Small intestine (tissue), 16 donors: ENCODE measurements around the gene TAX1BP1. TPM values are rescaled to one million over a fixed set of nuclear protein-coding genes. Genes with fewer than 3 reads are reported as not detected.

Experiments used
- DNase-seq, 2 donors: peaks; one replicate each; pipeline versions ENCODE4 v3.0.0 to v3.0.0-alpha.2; 2013
- FAIRE-seq: peaks from 2 replicates; lab custom pipeline; 2012; peaks lifted over from hg19 to GRCh38; lab: Jason Lieb, UNC
- H3K27ac ChIP-seq, 3 donors: one replicate each; pipeline ENCODE4 v1.5.1; 2013; ENCODE audit warnings: low read length in 2 of 3, mild to moderate bottlenecking in 2 of 3, control low read depth in 1 of 3, inconsistent platforms in 1 of 3, low read depth in 1 of 3, moderate library complexity in 1 of 3
- H3K27me3 ChIP-seq, 3 donors: one replicate each; pipeline ENCODE4 v1.6.1; 2013; ENCODE audit warnings: low read length in 3 of 3, inconsistent platforms in 1 of 3; ENCODE audit not compliant: control insufficient read depth in 3 of 3, insufficient read depth in 3 of 3
- H3K36me3 ChIP-seq, 3 donors: one replicate each; pipeline ENCODE4 v1.6.1; 2013; ENCODE audit warnings: low read length in 3 of 3, inconsistent platforms in 1 of 3, low read depth in 1 of 3, mild to moderate bottlenecking in 1 of 3, moderate library complexity in 1 of 3; ENCODE audit not compliant: control insufficient read depth in 3 of 3, insufficient read depth in 2 of 3
- H3K4me1 ChIP-seq, 3 donors: one replicate each; pipeline ENCODE4 v1.6.1; 2013; ENCODE audit warnings: low read length in 2 of 3, inconsistent platforms in 1 of 3, low read depth in 1 of 3, mild to moderate bottlenecking in 1 of 3, moderate library complexity in 1 of 3; ENCODE audit not compliant: control insufficient read depth in 3 of 3, insufficient read depth in 2 of 3
- H3K4me3 ChIP-seq, 3 donors: one replicate each; pipeline ENCODE4 v1.5.1; 2013; ENCODE audit warnings: low read length in 3 of 3, control low read depth in 1 of 3, inconsistent platforms in 1 of 3, low read depth in 1 of 3, mild to moderate bottlenecking in 1 of 3, moderate library complexity in 1 of 3
- H3K9me3 ChIP-seq, 2 donors: one replicate each; pipeline ENCODE4 v1.6.1; 2013; ENCODE audit warnings: low read depth in 1 of 2, low read length in 1 of 2; ENCODE audit not compliant: control insufficient read depth in 2 of 2, insufficient read depth in 1 of 2
- WGBS, 3 donors: extraction: QIAGEN DNeasy Blood & Tissue Kit; methylation state at CpG; one replicate each; pipeline ENCODE4 v1.1.7; 2013; 5-methylcytosine and 5-hydroxymethylcytosine counted together
- long read RNA-seq, 10 donors: transcript quantifications; one replicate each; lab custom pipeline, GENCODE V29; 2026
- polyA plus RNA-seq, 4 donors: library from polyadenylated mRNA; stranded (reverse) in 3 of 4; unstranded in 1 of 4; fragments of 200-250 nt in 3 of 4; fragments of 120-200 nt in 1 of 4; gene quantifications; one replicate each; pipeline versions ENCODE4 v1.2.1 to v1.2.3, GENCODE V29; 2013
- donor health status: healthy with polysubstance abuse.
- donor health status: control.
- donor health status: control.
- donor health status: Bipolar disorder and iron deficiency.
- donor health status: healthy.

The TAX1BP1 gene
- 10 to 100 TPM; 60.8 to 96.6 (median 81.3) TPM for polyA plus RNA-seq
- long read RNA-seq, donor 1, transcript TAX1BP1-201 (17 exons, 2,478 nt), result major isoform, 9 of 200 reads
- long read RNA-seq, donor 1, partial matches to known transcripts, result 181 of 200 reads
- long read RNA-seq, donor 1, other reads (novel, unspliced or antisense), result 5 of 200 reads
- long read RNA-seq, donor 2, transcript TAX1BP1-201 (17 exons, 2,478 nt), result major isoform, 9 of 25 reads
- long read RNA-seq, donor 2, partial matches to known transcripts, result 15 of 25 reads
- long read RNA-seq, donor 2, other reads (novel, unspliced or antisense), result 0 of 25 reads
- long read RNA-seq, donor 3, partial matches to known transcripts, result 38 of 45 reads
- long read RNA-seq, donor 3, other reads (novel, unspliced or antisense), result 0 of 45 reads
- long read RNA-seq, donor 4, result 0 reads
- long read RNA-seq, donor 5, partial matches to known transcripts, result 6 of 6 reads
- long read RNA-seq, donor 5, other reads (novel, unspliced or antisense), result 0 of 6 reads
- long read RNA-seq, donor 6, transcript TAX1BP1-201 (17 exons, 2,478 nt), result major isoform, 11 of 57 reads
- long read RNA-seq, donor 6, partial matches to known transcripts, result 44 of 57 reads
- long read RNA-seq, donor 6, other reads (novel, unspliced or antisense), result 0 of 57 reads
- long read RNA-seq, donor 7, transcript TAX1BP1-202 (17 exons, 2,892 nt), result minor isoform, 5 of 121 reads
- long read RNA-seq, donor 7, transcript TAX1BP1-201 (17 exons, 2,478 nt), result major isoform, 15 of 121 reads
- long read RNA-seq, donor 7, partial matches to known transcripts, result 100 of 121 reads
- long read RNA-seq, donor 7, other reads (novel, unspliced or antisense), result 0 of 121 reads
- long read RNA-seq, donor 8, result 0 reads
- long read RNA-seq, donor 9, partial matches to known transcripts, result 0 of 2 reads
- long read RNA-seq, donor 9, other reads (novel, unspliced or antisense), result 0 of 2 reads
- long read RNA-seq, donor 10, transcript TAX1BP1-201 (17 exons, 2,478 nt), result major isoform, 7 of 101 reads
- long read RNA-seq, donor 10, partial matches to known transcripts, result 90 of 101 reads
- long read RNA-seq, donor 10, other reads (novel, unspliced or antisense), result 0 of 101 reads

- WGBS, 3 donors, result 0 to 1% (median 0%) methylated on average over 37 to 41 of the region's 41 CpGs
- H3K36me3 ChIP-seq, result no peaks in the 10 kb centered on the region
- H3K9me3 ChIP-seq, result no peaks in the 10 kb centered on the region
- H3K4me3 ChIP-seq, result peak within 1 kb of the TSS; percentile 90 to 96 (median 92)
- DNase-seq, result peak; percentile 96 to 98
- no peaks in the 10 kb centered on the region for H3K27me3 ChIP-seq
- peak within 1 kb of the TSS; percentile 98 to 100 (median 99) for H3K27ac ChIP-seq
- peaks cover 0 to 23% (median 2%) of the 10 kb centered on the region in 3 donors for H3K4me1 ChIP-seq
- FAIRE-seq, result no peak
Observed at GRCh38 chr7:27739909-27740448, at the start of gene TAX1BP1. TSS of gene TAX1BP1 (plus strand) at chr7:27740162. CDS start at chr7:27748525, 8,363 bp downstream.

DNA sequence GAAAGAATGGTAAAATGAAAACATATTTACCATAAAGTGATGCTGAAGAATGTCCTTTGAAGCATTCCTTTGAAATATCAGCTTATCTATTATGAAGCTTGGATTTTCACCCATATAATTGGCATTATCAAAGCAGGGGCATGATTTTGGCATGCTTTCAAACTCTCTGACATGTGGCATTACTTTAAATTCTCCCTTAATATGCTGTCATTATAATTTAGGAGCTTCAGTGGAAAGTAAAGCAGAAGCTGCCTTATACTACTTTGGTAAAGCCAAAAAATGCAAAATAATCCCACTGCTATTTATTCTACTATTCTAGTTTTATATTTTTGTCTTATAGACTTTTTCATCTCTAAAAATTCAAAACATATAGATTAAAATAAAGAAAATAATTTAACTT lies 49.3 kb upstream of the TAX1BP1 start:
- H3K4me1 ChIP-seq, result no peaks in the 10 kb centered on the region
- no peak overlapping the region for H3K4me3 ChIP-seq
- no peak for FAIRE-seq
- H3K9me3 ChIP-seq, result no peaks in the 10 kb centered on the region
- no peak overlapping the region for H3K27ac ChIP-seq
- no peak for DNase-seq
- no peaks in the 10 kb centered on the region for H3K36me3 ChIP-seq
- no peaks in the 10 kb centered on the region for H3K27me3 ChIP-seq

- no peak overlapping the region for H3K4me3 ChIP-seq
- no peaks in the 10 kb centered on the region for H3K36me3 ChIP-seq
- FAIRE-seq (no peak), DNase-seq (no peak)
- no peak overlapping the region for H3K27ac ChIP-seq
- H3K9me3 ChIP-seq, result no peaks in the 10 kb centered on the region
- H3K27me3 ChIP-seq, result no peaks in the 10 kb centered on the region
- WGBS, 3 donors, result 75 to 91% (median 86%) methylated on average over 3 of the region's 3 CpGs
- H3K4me1 ChIP-seq, result peaks cover 0 to 8% (median 0%) of the 10 kb centered on the region in 3 donors
Observed at GRCh38 chr7:27693794-27694193, 46.2 kb upstream of the TAX1BP1 start.

- H3K4me3 ChIP-seq, result no peak overlapping the region
- no peak overlapping the region for H3K27ac ChIP-seq
- H3K36me3 ChIP-seq, result no peaks in the 10 kb centered on the region
- WGBS, 3 donors, result 85 to 93% (median 86%) methylated on average over 4 of the region's 4 CpGs
- DNase-seq (no peak), FAIRE-seq (no peak)
- H3K4me1 ChIP-seq, result peaks cover 0 to 9% (median 0%) of the 10 kb centered on the region in 3 donors
- H3K9me3 ChIP-seq, result no peaks in the 10 kb centered on the region
- H3K27me3 ChIP-seq, result no peaks in the 10 kb centered on the region
Observed at GRCh38 chr7:27695096-27695495, 44.9 kb upstream of the TAX1BP1 start.

DNA sequence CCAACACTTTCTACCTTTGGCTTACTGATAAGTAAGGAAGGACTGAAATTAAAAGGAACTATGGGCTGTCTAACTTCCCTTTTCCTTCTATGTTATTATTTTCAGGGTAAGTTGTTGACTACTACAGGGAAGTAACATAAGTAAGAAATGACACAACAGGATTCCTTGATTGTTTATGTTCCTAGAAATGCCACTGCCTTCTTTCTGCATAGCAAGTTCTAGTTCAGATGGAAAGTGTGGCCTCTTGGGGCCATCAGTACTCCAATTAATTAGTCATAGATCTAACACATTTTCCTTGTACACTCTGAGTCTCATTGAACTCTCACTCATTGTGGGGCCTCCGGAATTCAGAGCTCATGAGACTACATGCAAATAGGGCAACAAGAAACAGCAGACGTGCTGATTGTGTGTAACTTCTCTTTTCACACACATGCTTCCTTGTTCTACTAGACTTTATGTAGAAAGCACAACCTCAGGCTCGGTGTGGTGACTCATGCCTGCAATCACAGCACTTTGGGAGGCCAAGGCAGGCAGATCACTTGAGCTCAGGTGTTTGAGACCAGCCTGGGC lies 42.0 kb upstream of the TAX1BP1 start:
- FAIRE-seq (peak; percentile 44), DNase-seq (peak; percentile 85 to 87)
- peaks cover 0 to 9% (median 0%) of the 10 kb centered on the region in 3 donors for H3K4me1 ChIP-seq
- no peaks in the 10 kb centered on the region for H3K9me3 ChIP-seq
- no peaks in the 10 kb centered on the region for H3K27me3 ChIP-seq
- peak overlapping the region; percentile 50 to 87 (median 80) for H3K27ac ChIP-seq
- H3K4me3 ChIP-seq, result no peak overlapping the region
- H3K36me3 ChIP-seq, result no peaks in the 10 kb centered on the region
- WGBS, 3 donors, result 12 to 45% (median 34%) methylated on average over 3 of the region's 3 CpGs

DNA sequence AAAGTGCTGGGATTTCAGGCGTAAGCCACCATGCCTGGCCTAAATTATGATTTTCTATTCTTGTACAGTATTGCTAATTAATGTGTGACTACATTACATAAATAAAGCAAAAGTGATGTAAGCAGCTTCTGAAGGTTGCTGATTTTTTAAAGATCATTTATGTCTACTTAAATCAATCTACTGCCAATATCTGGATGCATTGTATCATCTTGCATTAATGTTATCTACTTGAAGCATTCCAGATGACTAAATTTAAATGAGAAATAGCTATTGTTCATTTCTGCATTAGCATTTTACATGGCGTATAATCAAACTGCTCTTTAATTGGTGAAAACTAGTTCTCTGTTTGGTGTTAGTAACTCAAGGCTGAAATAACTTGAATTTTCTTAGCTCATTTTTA lies 40.2 kb upstream of the TAX1BP1 start:
- H3K9me3 ChIP-seq, result no peaks in the 10 kb centered on the region

GRCh38 chr7:27700501-27700900 lies 39.5 kb upstream of the TAX1BP1 start:
- FAIRE-seq, result no peak
- WGBS, 3 donors, result 20 to 63% (median 28%) methylated on average over 6 of the region's 6 CpGs

More for the DNA sequence above, 40.2 kb upstream of the TAX1BP1 start:
- WGBS, 3 donors, result 91 to 97% (median 93%) methylated on average over 2 of the region's 2 CpGs
- Histone ChIP-seq H3K4me1 (peaks cover 0 to 9% (median 0%) of the 10 kb centered on the region in 3 donors), H3K4me3 (no peak overlapping the region), H3K27ac (no peak overlapping the region), H3K36me3 (no peaks in the 10 kb centered on the region), H3K27me3 (no peaks in the 10 kb centered on the region)
- no peak for DNase-seq
- FAIRE-seq, result no peak

More at GRCh38 chr7:27700501-27700900, 39.5 kb upstream of the TAX1BP1 start:
- Histone ChIP-seq H3K36me3 (no peaks in the 10 kb centered on the region), H3K27me3 (no peaks in the 10 kb centered on the region), H3K4me3 (no peak overlapping the region), H3K9me3 (no peaks in the 10 kb centered on the region), H3K27ac (no peak overlapping the region), H3K4me1 (peaks cover 0 to 9% (median 0%) of the 10 kb centered on the region in 3 donors)
- DNase-seq, result peak in 1 of 2 donors; percentile 35
